Measurements from ENCODE around the gene TMEM229A. TPM values are rescaled to one million over a fixed set of nuclear protein-coding genes. Genes with fewer than 3 reads are reported as not detected.
A peak's percentile ranks its signal among the peaks of the same experiment; 100 is the strongest.

Gene TMEM229A
- polyA plus RNA-seq, 1 donor (not counting 4 experiments of a cell fraction or from before 2014, with no cell fraction given) = not detected

- Histone ChIP-seq H4K20me1 (ENCODE audit: control insufficient read depth, extremely low read depth, insufficient read depth, low read length) (no peaks in the 10 kb centered on the region), H3K79me2 (ENCODE audit: control insufficient read depth, insufficient read depth, low read length) (no peaks in the 10 kb centered on the region), H3K9me3 (ENCODE audit: control insufficient read depth, low read depth, low read length) (no peaks in the 10 kb centered on the region), H3K9me1 (ENCODE audit: control insufficient read depth, extremely low read depth, insufficient read depth, low read length) (no peaks in the 10 kb centered on the region), H3K27ac (ENCODE audit: control insufficient read depth, insufficient read depth, low read length) (no peak overlapping the region), H3K27me3 (ENCODE audit: control insufficient read depth, extremely low read depth, insufficient read depth, low read length) (peaks cover 38% of the 10 kb centered on the region), H3K9ac (ENCODE audit: control insufficient read depth, extremely low read depth, insufficient read depth, low read length) (no peak overlapping the region), H2AFZ (ENCODE audit: control insufficient read depth, low read length) (no peak overlapping the region), H3K4me1 (ENCODE audit: control insufficient read depth, extremely low read depth, insufficient read depth, low read length) (no peaks in the 10 kb centered on the region), H3K4me2 (ENCODE audit: control insufficient read depth, extremely low read depth, insufficient read depth, low read depth, low read length) (peak overlapping the region; percentile 61), H3K36me3 (ENCODE audit: control insufficient read depth in 2 of 2, extremely low read depth in 1 of 2, insufficient read depth in 2 of 2, low read length in 2 of 2) (no peaks in the 10 kb centered on the region), H3K4me3 (ENCODE audit: control insufficient read depth in 2 of 3, extremely low read depth in 1 of 3, insufficient read depth in 2 of 3, low read depth in 1 of 3, low read length in 3 of 3) (peak overlapping the region in 1 of 3 experiments; percentile 26)
- no peak for DNase-seq (ENCODE audit: low read depth, low spot score)
- FAIRE-seq = no peak
- dilution Hi-C loops (cut with MboI; ENCODE audit: extremely low pct_ligation_motif_present, low sequenced_read_pairs) = no loop called here
- TF ChIP-seq CTCF (optimal IDR thresholded peaks at IDR 0.05 in 1 of 3, IDR thresholded peaks at IDR 0.05 in 1 of 3, conservative IDR thresholded peaks at IDR 0.05 in 1 of 3; ENCODE audit: extremely low read depth in 1 of 3, insufficient read depth in 2 of 3, low read length in 3 of 3) (no peak), EZH2 (IDR thresholded peaks at IDR 0.05; ENCODE audit: low read length) (no peak)
These were observed 948 bp downstream of the TMEM229A start for GRCh38 chr7:124031919-124032318.

- no peaks in the 10 kb centered on the region for H3K9me1 ChIP-seq (ENCODE audit: control insufficient read depth, extremely low read depth, insufficient read depth, low read length)
- TF ChIP-seq CTCF (optimal IDR thresholded peaks at IDR 0.05 in 1 of 3, IDR thresholded peaks at IDR 0.05 in 1 of 3, conservative IDR thresholded peaks at IDR 0.05 in 1 of 3; ENCODE audit: extremely low read depth in 1 of 3, insufficient read depth in 2 of 3, low read length in 3 of 3) (no peak), EZH2 (IDR thresholded peaks at IDR 0.05; ENCODE audit: low read length) (no peak)
- no peaks in the 10 kb centered on the region for H3K4me1 ChIP-seq (ENCODE audit: control insufficient read depth, extremely low read depth, insufficient read depth, low read length)
- FAIRE-seq = no peak
- H3K27ac ChIP-seq (ENCODE audit: control insufficient read depth, insufficient read depth, low read length) = no peak overlapping the region
- no peak overlapping the region for H3K4me2 ChIP-seq (ENCODE audit: control insufficient read depth, extremely low read depth, insufficient read depth, low read depth, low read length)
- H3K9ac ChIP-seq (ENCODE audit: control insufficient read depth, extremely low read depth, insufficient read depth, low read length) = no peak overlapping the region
- peaks cover 38% of the 10 kb centered on the region for H3K27me3 ChIP-seq (ENCODE audit: control insufficient read depth, extremely low read depth, insufficient read depth, low read length)
- no peaks in the 10 kb centered on the region for H3K36me3 ChIP-seq (ENCODE audit: control insufficient read depth in 2 of 2, extremely low read depth in 1 of 2, insufficient read depth in 2 of 2, low read length in 2 of 2)
- H4K20me1 ChIP-seq (ENCODE audit: control insufficient read depth, extremely low read depth, insufficient read depth, low read length) = no peaks in the 10 kb centered on the region
- no peak for DNase-seq (ENCODE audit: low read depth, low spot score)
- no peaks in the 10 kb centered on the region for H3K9me3 ChIP-seq (ENCODE audit: control insufficient read depth, low read depth, low read length)
- no peaks in the 10 kb centered on the region for H3K79me2 ChIP-seq (ENCODE audit: control insufficient read depth, insufficient read depth, low read length)
- dilution Hi-C loops (cut with MboI; ENCODE audit: extremely low pct_ligation_motif_present, low sequenced_read_pairs) = no loop called here
- H3K4me3 ChIP-seq (ENCODE audit: control insufficient read depth in 2 of 3, extremely low read depth in 1 of 3, insufficient read depth in 2 of 3, low read depth in 1 of 3, low read length in 3 of 3) = no peak overlapping the region
- H2AFZ ChIP-seq (ENCODE audit: control insufficient read depth, low read length) = no peak overlapping the region
These were observed 1.5 kb downstream of the TMEM229A start for GRCh38 chr7:124031406-124031805.
